GM18873 (cell line): ENCODE measurements around the gene ITGA4.
"Not testable (repeated sequence)": the region's sequence is repeated elsewhere in the genome, so short reads cannot be mapped to it uniquely, and the experiment has no call there.

ENCODE experiments used
- ATAC-seq: cut with Tn5 transposase; IDR thresholded peaks from one replicate; pipeline ENCODE4 v1.9.1; 2021; ENCODE audit warnings: mild to moderate bottlenecking, moderate library complexity, moderate number of reproducible peaks; ENCODE audit not compliant: unreplicated experiment, low FRiP score

The ITGA4 gene

DNA sequence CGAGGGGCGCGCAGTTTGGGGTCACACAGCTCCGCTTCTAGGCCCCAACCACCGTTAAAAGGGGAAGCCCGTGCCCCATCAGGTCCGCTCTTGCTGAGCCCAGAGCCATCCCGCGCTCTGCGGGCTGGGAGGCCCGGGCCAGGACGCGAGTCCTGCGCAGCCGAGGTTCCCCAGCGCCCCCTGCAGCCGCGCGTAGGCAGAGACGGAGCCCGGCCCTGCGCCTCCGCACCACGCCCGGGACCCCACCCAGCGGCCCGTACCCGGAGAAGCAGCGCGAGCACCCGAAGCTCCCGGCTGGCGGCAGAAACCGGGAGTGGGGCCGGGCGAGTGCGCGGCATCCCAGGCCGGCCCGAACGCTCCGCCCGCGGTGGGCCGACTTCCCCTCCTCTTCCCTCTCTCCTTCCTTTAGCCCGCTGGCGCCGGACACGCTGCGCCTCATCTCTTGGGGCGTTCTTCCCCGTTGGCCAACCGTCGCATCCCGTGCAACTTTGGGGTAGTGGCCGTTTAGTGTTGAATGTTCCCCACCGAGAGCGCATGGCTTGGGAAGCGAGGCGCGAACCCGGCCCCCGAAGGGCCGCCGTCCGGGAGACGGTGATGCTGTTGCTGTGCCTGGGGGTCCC, at the start of gene ITGA4:
Gene ITGA4, plus strand, starts transcription at position 266 of the 620 bp plus-strand sequence. Its CDS starts 269 bp downstream, at position 535.
- ATAC-seq, result peak; percentile 56

DNA sequence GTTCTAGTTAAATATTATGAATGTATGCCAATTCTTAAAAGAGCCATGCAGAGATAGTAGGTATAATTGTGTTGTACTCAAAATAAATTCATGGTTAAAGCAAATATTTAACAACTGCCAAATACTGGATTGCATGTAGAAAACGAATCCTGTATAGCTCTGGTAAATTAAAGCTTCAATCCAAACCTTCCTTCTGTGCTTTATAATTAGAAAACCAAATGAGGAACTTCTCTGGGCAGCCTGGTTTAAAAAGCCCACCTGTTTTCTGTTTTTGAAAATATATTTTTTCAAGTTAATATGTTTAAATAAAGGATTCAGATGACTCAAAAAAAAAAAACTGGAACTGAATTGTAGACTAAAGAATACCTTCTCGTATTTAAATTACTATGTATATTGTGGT, 48.3 kb upstream of the ITGA4 start:
- ATAC-seq, result no peak

DNA sequence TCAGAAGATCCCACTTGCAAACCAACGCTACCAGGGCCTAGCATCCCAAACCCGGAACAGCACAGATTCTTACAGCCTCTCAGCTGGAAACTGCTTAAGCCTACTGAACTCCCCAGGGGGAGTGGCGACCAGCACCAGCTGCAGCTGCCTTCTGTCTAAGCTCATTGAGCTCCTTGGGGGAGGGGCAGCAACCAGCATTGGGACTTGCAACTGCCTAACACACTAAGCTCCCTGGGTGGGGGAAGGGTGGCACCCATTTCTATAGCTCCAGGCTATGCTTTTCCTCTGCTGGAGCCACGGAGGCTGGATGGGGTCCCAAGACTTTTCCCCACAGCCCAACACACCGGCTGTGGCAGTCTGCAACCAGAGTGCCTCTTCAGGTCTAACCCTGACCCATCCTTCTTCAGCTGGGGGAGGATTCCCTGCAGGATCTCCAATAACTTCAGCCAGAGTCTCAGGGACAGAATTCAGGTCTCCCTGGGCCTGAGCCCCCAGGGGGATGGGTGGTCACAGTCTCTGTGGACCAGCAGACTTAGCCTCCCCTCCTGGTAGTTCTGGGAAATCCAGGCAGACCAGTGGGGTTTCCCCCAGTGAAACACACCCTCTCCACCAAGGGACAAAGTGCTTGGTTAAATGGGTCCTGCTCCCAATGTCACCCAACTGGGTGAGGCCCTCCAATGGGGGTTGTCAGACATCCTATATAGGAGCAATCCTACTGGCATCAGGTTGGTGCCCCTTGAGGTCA, 45.9 kb upstream of the ITGA4 start:
- peak; percentile 96 for ATAC-seq

DNA sequence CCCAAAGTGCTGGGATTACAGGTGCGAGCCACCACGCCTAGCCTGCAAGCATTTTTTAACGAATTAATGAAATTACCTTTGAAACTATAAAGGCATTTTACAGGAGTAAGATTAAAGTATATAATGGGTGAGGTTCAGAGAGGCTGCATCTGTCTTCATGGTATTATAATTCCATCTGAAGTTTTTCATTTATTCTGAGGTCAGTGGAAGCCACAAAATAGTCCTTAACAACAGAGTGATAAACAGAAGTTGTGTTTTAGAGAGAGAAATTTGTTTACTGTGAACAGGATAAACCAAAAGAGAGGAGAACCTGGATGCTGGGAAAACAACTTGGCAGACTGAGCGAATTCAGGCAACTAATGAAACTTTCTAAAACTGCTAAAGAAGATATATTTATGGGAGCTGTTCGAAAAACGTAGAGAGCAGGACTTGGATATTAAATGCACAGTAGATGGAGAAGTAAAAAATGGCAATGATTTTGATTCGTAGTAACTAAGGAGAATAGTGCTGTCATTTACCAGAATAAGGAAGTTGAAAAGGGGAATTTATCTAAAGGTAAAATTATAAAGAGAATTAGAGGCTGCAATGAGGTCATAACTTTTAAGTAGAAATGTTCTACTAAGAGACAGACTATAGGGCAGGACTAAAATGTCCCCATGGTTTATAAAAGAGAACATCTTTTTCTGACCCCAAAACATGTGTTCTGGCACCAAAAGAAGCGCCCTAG, 37.9 kb upstream of the ITGA4 start:
- no peak for ATAC-seq

DNA sequence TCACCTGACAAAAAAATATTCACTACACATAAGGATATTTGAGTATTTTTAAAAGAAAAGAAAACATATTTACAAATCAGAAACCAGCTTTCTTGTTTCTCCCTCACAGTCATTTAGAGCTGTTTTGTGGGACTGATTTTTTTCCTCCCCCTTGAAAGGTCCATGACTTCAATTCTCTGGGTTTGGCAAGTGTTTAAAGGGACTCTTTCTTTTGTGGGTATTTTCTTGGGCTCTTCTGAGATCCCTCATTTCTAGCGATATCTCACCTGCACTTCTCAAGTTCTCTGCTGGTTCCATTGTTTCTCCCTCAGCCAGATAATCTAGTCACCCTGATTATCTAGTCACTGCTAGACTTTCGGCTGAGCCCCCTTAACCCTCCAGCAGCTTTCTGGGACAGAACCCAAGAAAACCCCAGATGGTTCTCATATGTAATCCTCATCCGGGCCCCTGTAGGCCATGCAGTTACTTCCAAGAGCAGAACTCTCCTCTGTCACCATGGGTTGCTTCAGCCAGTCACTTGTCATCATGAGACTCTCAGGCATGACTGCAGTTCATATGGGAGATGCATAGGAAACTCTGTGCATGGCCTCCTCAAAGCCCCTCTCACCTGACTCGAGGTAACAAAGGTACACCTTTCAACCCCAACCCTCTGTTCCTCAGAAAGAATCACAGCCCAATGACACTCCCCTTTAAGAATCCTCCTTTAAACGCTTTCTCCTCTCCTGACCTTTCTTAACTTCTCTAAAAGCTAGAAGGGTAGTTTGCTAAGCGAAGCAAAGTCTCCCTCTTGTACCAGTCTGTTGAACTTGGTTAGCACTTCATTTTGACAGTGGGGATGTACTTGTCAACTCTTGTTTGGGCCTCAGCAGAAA, 36.7 kb upstream of the ITGA4 start:
- no peak for ATAC-seq

DNA sequence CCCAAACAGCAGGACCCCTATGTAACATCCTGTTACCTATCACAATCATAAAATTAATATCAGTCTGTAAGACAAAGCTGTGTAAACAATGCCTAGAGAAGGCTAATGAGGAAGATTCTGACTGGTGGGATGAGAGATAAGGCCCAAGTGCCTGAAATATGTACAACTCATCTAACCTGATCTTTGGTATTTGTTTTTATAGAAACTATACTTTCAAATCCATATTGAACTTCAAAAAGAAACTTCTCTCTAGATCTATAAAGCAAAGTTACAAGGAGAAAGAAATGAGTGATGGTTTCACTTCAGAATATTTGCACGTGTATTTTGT, 36.1 kb upstream of the ITGA4 start:
- no peak for ATAC-seq

DNA sequence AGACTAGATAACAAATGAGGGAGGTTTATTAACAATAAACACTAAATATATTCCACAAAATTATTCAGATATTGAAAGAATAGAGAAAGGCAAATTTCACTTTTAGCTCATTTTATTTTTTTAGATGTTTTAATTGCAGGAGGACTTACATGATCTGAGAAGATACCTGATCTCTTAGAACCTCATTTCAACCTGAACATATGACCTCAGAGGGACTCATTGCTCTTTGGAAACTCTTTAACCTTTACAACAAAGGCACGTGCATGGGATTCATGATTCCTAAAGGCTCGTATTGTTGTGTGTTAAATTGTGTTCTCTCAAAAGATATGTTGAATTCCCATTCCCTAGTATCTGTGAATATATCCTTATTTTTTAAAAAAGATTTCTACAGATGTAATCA, 35.7 kb upstream of the ITGA4 start:
- no peak for ATAC-seq

- no peak for ATAC-seq
These were observed 30.5 kb upstream of the ITGA4 start for GRCh38 chr2:181426672-181427071.

GRCh38 chr2:181430406-181431118, 26.6 kb upstream of the ITGA4 start:
- ATAC-seq, result no peak

DNA sequence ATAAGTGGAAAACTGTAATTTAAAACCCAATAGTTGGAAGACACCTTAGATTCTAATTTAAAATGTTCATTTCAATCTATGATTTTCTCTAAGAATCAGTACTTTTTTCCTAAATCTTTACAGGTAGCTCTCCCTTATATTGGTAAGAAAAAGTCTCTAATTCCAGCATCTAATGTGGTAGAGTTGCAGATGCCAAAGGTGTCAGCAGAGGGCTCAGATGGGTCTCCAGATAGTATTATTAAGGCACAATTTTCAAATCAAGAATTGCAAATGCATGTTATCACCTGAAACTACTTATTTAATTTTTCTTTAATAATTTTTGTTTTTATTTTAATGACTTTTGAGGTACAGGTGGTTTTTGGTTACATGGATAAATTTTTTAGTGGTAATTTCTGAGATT, 25.5 kb upstream of the ITGA4 start:
- ATAC-seq, result no peak

GRCh38 chr2:181438261-181438660, 18.9 kb upstream of the ITGA4 start:
- no peak for ATAC-seq

GRCh38 chr2:181440344-181440743, 16.8 kb upstream of the ITGA4 start:
- no peak for ATAC-seq

DNA sequence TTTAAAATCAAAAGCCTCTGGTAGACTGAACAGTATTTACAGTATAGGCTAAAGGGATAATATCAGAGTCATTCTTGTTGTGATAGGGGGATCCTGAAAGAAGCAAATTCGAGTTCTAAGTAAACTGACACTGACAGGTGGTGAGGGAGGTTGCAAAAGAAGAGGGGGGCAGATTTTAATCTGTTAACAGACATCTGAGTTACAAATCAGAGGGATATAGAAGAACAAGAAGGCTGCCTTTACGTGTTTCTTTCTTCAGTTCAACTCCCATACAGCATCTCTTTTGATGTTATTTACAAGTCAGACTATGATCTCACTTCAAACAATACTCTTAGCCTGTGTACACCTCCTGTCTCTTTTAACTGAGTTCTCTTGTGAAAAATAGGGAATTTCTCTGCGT, 16.3 kb upstream of the ITGA4 start:
- ATAC-seq, result no peak

DNA sequence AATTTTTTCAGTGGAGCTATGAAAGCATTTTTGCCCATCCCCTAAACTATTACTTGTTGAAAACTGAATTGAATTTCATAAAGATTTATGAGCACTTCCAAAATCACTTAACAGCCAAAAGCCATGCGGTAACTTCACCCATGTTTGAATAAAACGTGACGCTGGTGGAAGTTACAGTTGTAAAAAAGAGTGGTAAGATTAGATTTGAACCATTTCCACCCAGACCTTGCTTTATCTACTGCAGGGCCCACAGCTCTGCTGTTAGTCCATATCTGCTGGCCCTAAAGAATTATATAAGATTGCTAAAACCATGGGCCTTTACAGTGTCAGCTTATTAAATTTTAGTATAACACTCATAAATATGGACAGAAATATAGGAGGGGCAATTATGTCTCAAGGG, 15.5 kb upstream of the ITGA4 start:
- no peak for ATAC-seq

DNA sequence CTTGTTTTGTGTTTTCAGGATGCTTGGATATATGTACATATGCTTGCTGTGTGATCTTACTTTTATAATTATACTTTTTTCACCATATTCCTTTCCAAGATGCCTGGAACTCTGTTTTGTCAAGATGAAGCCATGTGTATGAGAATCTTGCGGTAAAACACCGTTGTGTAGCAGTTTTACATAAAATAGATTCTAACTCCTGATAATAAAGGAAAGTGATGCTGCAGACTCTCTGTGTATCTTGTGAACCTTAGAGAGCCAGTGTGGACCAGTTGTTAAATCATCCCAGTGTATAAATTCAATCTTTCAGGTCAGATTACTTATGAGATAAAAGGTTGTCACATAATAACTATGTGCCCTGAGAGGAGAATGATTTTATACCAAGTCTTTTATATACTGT, 12.5 kb upstream of the ITGA4 start:
- no peak for ATAC-seq

DNA sequence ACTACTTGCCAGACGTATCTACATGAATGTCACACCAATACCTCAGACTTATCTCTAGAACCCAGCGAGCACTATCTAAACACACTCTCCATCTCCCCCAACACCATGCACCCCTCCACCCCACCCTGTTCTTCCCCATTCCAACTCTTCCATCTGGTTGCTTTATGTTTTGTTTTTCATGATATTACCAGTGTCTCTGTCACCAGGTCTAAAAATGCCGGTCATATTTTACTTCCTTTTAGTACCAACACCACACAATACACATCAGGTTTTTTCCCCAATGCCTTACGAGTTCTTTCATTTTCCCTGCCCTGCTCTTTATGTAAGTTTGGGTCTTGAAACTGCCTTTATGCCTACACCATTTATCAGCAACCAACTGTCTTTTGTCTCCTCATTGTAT, 10.2 kb upstream of the ITGA4 start:
- ATAC-seq, result no peak

GRCh38 chr2:181449278-181449677, 7.9 kb upstream of the ITGA4 start:
- not testable (repeated sequence) for ATAC-seq

DNA sequence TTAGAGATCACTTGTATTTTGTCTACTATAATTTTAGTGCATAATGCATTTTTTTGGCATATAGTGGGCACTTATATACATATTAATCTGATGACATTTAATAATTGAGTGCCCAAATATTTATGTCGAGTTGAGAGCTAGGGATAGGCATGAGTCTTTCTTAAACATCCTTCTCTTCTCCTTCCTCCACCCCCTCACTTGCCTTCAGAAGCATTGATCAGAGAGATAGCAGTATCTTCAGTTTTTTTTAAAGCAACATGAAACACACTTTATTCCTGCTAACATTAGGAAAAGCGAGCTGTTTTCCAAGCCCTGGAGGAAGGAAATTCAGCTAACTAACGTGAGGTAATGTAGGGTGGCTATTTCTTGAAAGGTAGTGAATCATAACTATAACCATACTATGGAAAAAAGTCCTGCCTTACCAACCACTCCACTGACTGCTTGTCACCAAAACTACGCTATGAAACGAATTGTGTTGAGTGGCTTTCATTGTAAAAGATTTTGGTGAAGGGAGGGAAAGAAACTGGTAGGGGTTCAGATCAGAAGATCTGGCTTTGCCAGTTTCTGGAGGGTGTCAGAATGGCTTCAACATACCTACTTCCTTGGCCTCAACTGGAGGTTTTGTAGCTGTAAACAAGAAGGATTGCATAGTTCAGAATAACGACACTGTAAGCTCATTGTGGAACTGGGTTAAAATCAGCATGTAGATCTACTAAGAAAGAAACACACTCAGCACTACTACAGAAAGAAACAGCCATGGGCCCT, 2.3 kb upstream of the ITGA4 start:
- no peak for ATAC-seq

DNA sequence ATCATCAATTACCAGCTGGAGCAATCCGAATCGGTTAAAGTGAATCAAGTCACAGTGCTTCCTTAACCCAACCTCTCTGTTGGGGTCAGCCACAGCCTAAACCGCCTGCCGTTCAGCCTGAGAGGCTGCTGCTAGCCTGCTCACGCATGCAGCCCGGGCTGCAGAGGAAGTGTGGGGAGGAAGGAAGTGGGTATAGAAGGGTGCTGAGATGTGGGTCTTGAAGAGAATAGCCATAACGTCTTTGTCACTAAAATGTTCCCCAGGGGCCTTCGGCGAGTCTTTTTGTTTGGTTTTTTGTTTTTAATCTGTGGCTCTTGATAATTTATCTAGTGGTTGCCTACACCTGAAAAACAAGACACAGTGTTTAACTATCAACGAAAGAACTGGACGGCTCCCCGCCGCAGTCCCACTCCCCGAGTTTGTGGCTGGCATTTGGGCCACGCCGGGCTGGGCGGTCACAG, 496 bp upstream of the ITGA4 start:
- peak; percentile 67 for ATAC-seq
